DMS53 (cell line): ENCODE data around the gene DLGAP3.
"Not testable (repeated sequence)": the region's sequence is repeated elsewhere in the genome, so short reads cannot be mapped to it uniquely, and the experiment has no call there.

ENCODE experiments used
- DNase-seq: peaks from one replicate; lab custom pipeline; 2025; lab: John Stamatoyannopoulos, UW

Gene DLGAP3

DNA sequence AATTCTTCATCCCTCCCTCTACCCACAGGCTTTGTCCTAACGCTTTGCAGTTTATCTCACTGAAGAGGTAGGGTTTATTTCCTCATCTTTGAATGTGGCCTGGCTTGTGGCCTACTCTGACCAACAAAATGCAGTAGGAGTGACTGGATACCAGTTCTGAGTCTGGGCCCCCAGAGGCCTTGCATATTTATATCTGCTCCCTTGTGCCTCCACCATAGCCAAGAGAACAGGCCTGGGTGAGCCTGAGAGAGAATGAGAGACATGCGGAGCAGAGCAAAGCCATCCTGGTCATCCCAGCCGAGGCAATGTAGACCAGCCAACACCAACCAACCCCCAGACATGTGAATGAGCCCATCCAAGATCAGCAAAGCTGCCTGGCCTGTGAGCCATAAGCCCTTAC is 100.2 kb downstream of the DLGAP3 start:
- no peak for DNase-seq

DNA sequence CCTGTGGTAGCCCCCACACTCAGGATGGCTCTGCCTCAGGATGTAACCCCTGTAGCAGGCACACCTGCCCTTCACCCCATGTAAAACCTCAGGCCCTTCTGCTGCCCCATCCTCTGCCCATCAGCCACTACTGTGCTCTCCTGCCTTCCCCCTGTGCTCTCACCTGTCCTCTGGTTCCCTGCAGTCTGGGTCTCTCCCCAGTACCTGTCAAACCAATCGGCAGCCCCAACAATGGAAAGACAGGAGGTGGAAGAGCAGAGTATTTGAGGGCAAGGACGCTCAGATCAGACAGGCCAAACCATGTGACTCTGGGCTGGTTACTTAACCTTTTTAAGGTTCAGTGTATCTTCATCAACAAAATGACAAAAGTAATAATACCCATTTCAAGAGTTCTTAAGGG is 100.8 kb downstream of the DLGAP3 start:
- no peak for DNase-seq

- no peak for DNase-seq
Observed at GRCh38 chr1:34827341-34827941, 102.0 kb downstream of the DLGAP3 start.

- no peak for DNase-seq
Observed at GRCh38 chr1:34825455-34826091, 103.9 kb downstream of the DLGAP3 start.

GRCh38 chr1:34824817-34825454 is 104.5 kb downstream of the DLGAP3 start:
- no peak for DNase-seq

DNA sequence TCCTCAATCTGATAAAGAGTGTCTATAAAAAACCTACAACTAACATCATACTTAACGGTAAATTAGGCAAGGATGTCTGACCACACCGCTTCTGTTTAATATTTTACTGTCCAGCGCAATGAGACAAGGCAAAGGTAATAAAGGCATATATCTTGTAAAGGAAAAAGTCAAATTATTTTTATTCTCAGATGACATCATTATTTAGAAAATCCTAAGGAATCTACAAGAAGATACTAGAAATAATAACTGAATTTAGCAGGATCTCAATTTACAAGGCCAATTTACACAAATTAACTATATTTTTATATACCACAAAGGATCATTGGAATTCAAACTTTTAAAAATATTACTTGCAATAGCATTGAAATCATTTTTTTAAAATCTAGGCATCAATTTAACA is 107.2 kb downstream of the DLGAP3 start:
- DNase-seq = no peak

DNA sequence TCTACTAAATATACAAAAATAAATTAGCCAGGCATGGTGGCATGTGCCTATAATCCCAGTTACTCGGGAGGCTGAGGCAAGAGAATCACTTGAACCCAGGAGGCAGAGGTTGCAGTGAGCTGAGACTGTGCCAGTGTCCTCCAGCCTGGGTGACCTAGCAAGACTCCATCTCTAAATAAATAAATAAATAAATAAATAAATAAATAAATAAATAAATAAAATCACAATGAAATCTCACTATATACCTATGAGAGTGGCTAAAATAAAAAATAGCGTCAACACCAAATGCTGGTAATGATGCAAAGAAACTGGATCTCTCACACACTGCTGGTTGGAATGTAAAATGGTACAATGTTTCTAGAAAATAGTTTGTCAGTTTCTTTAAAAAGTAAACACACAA is 110.6 kb downstream of the DLGAP3 start:
- not testable (repeated sequence) for DNase-seq

DNA sequence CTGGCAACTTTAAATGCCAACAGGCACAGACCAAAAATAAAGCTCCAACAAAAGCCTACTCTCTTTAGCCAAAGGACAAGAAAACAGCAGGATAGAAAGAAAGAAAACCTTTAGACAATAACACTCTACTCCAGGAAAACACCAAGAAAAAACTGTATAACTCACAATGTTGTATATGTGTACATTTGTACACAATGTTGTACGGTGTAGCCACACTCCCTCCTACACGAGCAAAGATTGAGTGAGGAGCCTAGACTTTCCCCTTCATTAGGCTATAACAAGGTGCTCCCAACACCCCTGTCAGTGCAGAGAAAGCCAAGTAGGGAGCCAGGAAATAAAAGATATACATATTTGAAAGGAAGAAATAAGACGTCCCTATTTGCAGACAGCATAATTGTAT is 112.7 kb downstream of the DLGAP3 start:
- no peak for DNase-seq

GRCh38 chr1:34816332-34816731 is 113.1 kb downstream of the DLGAP3 start:
- no peak for DNase-seq
